ENCODE measurements around the gene UBAP1L.

DNA sequence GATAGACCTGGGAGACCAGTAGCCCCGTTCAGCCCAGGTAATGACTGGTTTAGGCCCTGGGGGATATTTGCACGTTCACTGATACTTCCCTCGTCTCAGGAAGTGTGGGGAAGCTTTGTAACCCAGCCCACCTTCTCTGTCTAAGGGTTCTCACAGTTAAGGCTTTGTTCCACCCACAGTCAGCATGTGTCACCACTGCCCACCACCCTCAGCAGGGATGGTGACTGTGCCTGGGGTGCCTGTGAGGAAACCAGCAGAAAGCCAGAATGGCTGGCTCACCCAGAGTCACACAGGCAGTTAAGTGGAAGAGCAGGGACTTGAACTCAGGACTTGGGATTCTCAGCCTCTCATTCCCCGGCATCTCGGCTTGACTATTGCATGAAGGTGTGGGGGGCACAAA, 33.2 kb downstream of the UBAP1L start:
- TF ChIP-seq, protein P1, sequence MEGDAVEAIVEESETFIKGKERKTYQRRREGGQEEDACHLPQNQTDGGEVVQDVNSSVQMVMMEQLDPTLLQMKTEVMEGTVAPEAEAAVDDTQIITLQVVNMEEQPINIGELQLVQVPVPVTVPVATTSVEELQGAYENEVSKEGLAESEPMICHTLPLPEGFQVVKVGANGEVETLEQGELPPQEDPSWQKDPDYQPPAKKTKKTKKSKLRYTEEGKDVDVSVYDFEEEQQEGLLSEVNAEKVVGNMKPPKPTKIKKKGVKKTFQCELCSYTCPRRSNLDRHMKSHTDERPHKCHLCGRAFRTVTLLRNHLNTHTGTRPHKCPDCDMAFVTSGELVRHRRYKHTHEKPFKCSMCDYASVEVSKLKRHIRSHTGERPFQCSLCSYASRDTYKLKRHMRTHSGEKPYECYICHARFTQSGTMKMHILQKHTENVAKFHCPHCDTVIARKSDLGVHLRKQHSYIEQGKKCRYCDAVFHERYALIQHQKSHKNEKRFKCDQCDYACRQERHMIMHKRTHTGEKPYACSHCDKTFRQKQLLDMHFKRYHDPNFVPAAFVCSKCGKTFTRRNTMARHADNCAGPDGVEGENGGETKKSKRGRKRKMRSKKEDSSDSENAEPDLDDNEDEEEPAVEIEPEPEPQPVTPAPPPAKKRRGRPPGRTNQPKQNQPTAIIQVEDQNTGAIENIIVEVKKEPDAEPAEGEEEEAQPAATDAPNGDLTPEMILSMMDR (IDR thresholded peaks at IDR 0.05): no peak
- TF ChIP-seq, protein P2, sequence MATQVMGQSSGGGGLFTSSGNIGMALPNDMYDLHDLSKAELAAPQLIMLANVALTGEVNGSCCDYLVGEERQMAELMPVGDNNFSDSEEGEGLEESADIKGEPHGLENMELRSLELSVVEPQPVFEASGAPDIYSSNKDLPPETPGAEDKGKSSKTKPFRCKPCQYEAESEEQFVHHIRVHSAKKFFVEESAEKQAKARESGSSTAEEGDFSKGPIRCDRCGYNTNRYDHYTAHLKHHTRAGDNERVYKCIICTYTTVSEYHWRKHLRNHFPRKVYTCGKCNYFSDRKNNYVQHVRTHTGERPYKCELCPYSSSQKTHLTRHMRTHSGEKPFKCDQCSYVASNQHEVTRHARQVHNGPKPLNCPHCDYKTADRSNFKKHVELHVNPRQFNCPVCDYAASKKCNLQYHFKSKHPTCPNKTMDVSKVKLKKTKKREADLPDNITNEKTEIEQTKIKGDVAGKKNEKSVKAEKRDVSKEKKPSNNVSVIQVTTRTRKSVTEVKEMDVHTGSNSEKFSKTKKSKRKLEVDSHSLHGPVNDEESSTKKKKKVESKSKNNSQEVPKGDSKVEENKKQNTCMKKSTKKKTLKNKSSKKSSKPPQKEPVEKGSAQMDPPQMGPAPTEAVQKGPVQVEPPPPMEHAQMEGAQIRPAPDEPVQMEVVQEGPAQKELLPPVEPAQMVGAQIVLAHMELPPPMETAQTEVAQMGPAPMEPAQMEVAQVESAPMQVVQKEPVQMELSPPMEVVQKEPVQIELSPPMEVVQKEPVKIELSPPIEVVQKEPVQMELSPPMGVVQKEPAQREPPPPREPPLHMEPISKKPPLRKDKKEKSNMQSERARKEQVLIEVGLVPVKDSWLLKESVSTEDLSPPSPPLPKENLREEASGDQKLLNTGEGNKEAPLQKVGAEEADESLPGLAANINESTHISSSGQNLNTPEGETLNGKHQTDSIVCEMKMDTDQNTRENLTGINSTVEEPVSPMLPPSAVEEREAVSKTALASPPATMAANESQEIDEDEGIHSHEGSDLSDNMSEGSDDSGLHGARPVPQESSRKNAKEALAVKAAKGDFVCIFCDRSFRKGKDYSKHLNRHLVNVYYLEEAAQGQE (IDR thresholded peaks at IDR 0.05; ENCODE audit: insufficient read depth in 1 of 2, low read depth in 2 of 2, low read length in 1 of 2): no peak
- TF ChIP-seq POLR2AphosphoS5 (IDR thresholded peaks at IDR 0.05; ENCODE audit: low read depth, low read length): no peak

Data from Panc1 (cell line).